ENCODE data around the gene FMNL2. TPM values are rescaled to one million over a fixed set of nuclear protein-coding genes. Genes with fewer than 3 reads are reported as not detected.

The FMNL2 gene
- total and polyA plus RNA-seq, 2 experiments from 2014 or later: 5.1 to 11.7 TPM

- H3K27ac ChIP-seq: no peak overlapping the region
- peak in 1 of 2 donors; percentile 49 for DNase-seq (ENCODE audit: low read depth in 1 of 2, low spot score in 1 of 2)
These were observed 19.2 kb downstream of the FMNL2 start for GRCh38 chr2:152354069-152354755.

GRCh38 chr2:152354909-152355308 is 19.9 kb downstream of the FMNL2 start:
- no peak for DNase-seq (ENCODE audit: low read depth in 1 of 2, low spot score in 1 of 2)
- no peaks in the 10 kb centered on the region for H3K9me3 ChIP-seq (ENCODE audit: low read depth)
- no peak overlapping the region for H3K27ac ChIP-seq
- H3K27me3 ChIP-seq: no peaks in the 10 kb centered on the region
- H3K4me3 ChIP-seq: no peak overlapping the region
- no peaks in the 10 kb centered on the region for H3K4me1 ChIP-seq (ENCODE audit: low read depth)
- H3K36me3 ChIP-seq: no peaks in the 10 kb centered on the region
- TF ChIP-seq, protein P1, sequence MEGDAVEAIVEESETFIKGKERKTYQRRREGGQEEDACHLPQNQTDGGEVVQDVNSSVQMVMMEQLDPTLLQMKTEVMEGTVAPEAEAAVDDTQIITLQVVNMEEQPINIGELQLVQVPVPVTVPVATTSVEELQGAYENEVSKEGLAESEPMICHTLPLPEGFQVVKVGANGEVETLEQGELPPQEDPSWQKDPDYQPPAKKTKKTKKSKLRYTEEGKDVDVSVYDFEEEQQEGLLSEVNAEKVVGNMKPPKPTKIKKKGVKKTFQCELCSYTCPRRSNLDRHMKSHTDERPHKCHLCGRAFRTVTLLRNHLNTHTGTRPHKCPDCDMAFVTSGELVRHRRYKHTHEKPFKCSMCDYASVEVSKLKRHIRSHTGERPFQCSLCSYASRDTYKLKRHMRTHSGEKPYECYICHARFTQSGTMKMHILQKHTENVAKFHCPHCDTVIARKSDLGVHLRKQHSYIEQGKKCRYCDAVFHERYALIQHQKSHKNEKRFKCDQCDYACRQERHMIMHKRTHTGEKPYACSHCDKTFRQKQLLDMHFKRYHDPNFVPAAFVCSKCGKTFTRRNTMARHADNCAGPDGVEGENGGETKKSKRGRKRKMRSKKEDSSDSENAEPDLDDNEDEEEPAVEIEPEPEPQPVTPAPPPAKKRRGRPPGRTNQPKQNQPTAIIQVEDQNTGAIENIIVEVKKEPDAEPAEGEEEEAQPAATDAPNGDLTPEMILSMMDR (IDR thresholded peaks at IDR 0.05; ENCODE audit: low read depth, low read length): no peak

More at GRCh38 chr2:152354069-152354755, 19.2 kb downstream of the FMNL2 start:
- Histone ChIP-seq H3K4me1 (ENCODE audit: low read depth) (no peaks in the 10 kb centered on the region), H3K36me3 (no peaks in the 10 kb centered on the region), H3K27me3 (no peaks in the 10 kb centered on the region), H3K9me3 (ENCODE audit: low read depth) (no peaks in the 10 kb centered on the region), H3K4me3 (no peak overlapping the region)
- TF ChIP-seq, protein P1 (IDR thresholded peaks at IDR 0.05; ENCODE audit: low read depth, low read length): no peak

GRCh38 chr2:152355409-152355831 is 20.4 kb downstream of the FMNL2 start:
- no peak overlapping the region for H3K4me3 ChIP-seq
- TF ChIP-seq, protein P1 (IDR thresholded peaks at IDR 0.05; ENCODE audit: low read depth, low read length): no peak
- no peaks in the 10 kb centered on the region for H3K27me3 ChIP-seq
- H3K27ac ChIP-seq: no peak overlapping the region
- no peaks in the 10 kb centered on the region for H3K4me1 ChIP-seq (ENCODE audit: low read depth)
- no peak for DNase-seq (ENCODE audit: low read depth in 1 of 2, low spot score in 1 of 2)
- no peaks in the 10 kb centered on the region for H3K9me3 ChIP-seq (ENCODE audit: low read depth)
- H3K36me3 ChIP-seq: no peaks in the 10 kb centered on the region

- H3K9me3 ChIP-seq (ENCODE audit: low read depth): no peaks in the 10 kb centered on the region
- H3K4me3 ChIP-seq: no peak overlapping the region
- DNase-seq (ENCODE audit: low read depth in 1 of 2, low spot score in 1 of 2): peak in 1 of 2 donors; percentile 46
- no peaks in the 10 kb centered on the region for H3K4me1 ChIP-seq (ENCODE audit: low read depth)
- H3K27me3 ChIP-seq: no peaks in the 10 kb centered on the region
- H3K27ac ChIP-seq: no peak overlapping the region
- H3K36me3 ChIP-seq: no peaks in the 10 kb centered on the region
- TF ChIP-seq, protein P1 (IDR thresholded peaks at IDR 0.05; ENCODE audit: low read depth, low read length): no peak
These were observed 24.8 kb downstream of the FMNL2 start for GRCh38 chr2:152359573-152360363.

DNA sequence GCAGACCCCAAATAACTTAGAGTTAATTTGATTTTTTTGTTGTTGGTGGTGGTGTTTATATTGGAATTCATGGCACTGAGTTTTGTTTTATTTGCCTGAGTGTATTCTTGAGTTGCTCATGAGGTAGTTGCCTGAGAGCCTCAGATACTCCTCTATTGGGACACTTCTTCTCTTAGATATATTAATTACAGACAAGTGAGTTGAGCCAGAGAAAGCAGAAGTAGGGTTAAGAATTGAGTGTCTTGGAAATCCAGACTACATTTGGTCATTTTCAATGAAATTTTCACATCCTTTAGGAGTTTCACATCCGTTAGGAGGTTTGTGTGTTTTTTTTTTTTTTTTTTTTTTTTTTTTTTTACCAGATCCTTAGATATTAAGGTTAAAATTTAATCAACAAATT is 29.0 kb downstream of the FMNL2 start:
- H3K4me3 ChIP-seq: no peak overlapping the region
- H3K4me1 ChIP-seq (ENCODE audit: low read depth): no peaks in the 10 kb centered on the region
- no peaks in the 10 kb centered on the region for H3K27me3 ChIP-seq
- H3K27ac ChIP-seq: no peak overlapping the region
- H3K9me3 ChIP-seq (ENCODE audit: low read depth): no peaks in the 10 kb centered on the region
- H3K36me3 ChIP-seq: no peaks in the 10 kb centered on the region
- TF ChIP-seq, protein P1 (IDR thresholded peaks at IDR 0.05; ENCODE audit: low read depth, low read length): no peak
- DNase-seq (ENCODE audit: low read depth in 1 of 2, low spot score in 1 of 2): no peak

Measured in cardiac muscle cell (in vitro differentiated cells and primary cell).